GM13977 (cell line): ENCODE results near the gene ATP5PO.
"Not testable (repeated sequence)": the region's sequence is repeated elsewhere in the genome, so short reads cannot be mapped to it uniquely, and the experiment has no call there.

Source experiments
- DNase-seq: peaks from one replicate; pipeline ENCODE4 v3.0.0; 2012; ENCODE audit warnings: low spot score
- in situ Hi-C: fragments of 300-500 bp; cut with MboI; formaldehyde crosslinking; loops from one replicate; pipeline ENCODE4 v1.12.0; 2022; ENCODE audit warnings: low sequenced_read_pairs, low pct_unique_long_range_greater_than_20kb, mixed read lengths, inconsistent platforms; ENCODE audit not compliant: unreplicated experiment
- TF ChIP-seq, protein P1 (sequence below): IDR thresholded peaks from 2 replicates; pipeline ENCODE4 v1.5.1; 2012; ENCODE audit warnings: mild to moderate bottlenecking, control low read depth; ENCODE audit not compliant: insufficient read depth; ENCODE audit errors: extremely low read depth, missing control alignments

The ATP5PO gene

GRCh38 chr21:33874161-33874560, 41.4 kb downstream of the ATP5PO start:
- TF ChIP-seq, protein P1, sequence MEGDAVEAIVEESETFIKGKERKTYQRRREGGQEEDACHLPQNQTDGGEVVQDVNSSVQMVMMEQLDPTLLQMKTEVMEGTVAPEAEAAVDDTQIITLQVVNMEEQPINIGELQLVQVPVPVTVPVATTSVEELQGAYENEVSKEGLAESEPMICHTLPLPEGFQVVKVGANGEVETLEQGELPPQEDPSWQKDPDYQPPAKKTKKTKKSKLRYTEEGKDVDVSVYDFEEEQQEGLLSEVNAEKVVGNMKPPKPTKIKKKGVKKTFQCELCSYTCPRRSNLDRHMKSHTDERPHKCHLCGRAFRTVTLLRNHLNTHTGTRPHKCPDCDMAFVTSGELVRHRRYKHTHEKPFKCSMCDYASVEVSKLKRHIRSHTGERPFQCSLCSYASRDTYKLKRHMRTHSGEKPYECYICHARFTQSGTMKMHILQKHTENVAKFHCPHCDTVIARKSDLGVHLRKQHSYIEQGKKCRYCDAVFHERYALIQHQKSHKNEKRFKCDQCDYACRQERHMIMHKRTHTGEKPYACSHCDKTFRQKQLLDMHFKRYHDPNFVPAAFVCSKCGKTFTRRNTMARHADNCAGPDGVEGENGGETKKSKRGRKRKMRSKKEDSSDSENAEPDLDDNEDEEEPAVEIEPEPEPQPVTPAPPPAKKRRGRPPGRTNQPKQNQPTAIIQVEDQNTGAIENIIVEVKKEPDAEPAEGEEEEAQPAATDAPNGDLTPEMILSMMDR: no peak
- in situ Hi-C loops: no loop called here

DNA sequence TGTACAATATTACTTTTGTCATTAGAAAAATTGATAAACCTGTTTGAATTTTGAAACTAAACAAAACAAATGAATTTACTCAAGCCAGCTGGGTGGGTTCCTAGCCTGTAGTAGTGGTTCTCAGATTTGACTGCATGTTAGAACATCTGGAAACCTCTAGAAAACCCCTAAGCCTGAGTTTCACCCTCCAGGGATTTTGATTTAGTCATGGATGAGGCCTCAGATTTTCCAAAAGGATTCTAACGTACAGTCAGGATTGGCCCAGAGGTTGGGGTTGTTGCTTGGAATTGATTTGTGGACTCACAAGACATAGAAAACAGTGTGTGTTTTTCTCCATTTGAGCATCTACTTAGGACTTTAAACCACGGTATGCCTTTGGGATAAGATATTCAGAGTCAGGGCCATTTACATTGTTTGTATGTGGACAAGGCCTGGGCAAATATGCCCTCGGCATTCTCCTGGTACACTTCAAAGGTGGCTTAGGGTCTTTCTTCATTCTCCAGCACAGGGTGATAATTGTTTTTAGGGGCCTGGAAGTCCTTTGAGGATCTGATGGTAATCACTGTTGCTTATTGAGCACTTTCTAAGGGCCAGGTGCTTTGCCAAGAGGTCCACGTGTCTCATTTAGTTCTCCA, 42.6 kb downstream of the ATP5PO start:
- in situ Hi-C loops: no loop called here
- TF ChIP-seq, protein P1: no peak
- DNase-seq: no peak

More at GRCh38 chr21:33874161-33874560, 41.4 kb downstream of the ATP5PO start:
- DNase-seq: no peak

GRCh38 chr21:33871171-33871570, 44.4 kb downstream of the ATP5PO start:
- no peak for DNase-seq
- in situ Hi-C loops: no loop called here

GRCh38 chr21:33870768-33871167, 44.8 kb downstream of the ATP5PO start:
- TF ChIP-seq, protein P1: no peak
- in situ Hi-C loops: no loop called here
- no peak for DNase-seq

More at GRCh38 chr21:33871171-33871570, 44.4 kb downstream of the ATP5PO start:
- TF ChIP-seq, protein P1: no peak

- TF ChIP-seq, protein P1: no peak
- in situ Hi-C loops: no loop called here
- DNase-seq: no peak
Measured at GRCh38 chr21:33869873-33870272, 45.7 kb downstream of the ATP5PO start.

DNA sequence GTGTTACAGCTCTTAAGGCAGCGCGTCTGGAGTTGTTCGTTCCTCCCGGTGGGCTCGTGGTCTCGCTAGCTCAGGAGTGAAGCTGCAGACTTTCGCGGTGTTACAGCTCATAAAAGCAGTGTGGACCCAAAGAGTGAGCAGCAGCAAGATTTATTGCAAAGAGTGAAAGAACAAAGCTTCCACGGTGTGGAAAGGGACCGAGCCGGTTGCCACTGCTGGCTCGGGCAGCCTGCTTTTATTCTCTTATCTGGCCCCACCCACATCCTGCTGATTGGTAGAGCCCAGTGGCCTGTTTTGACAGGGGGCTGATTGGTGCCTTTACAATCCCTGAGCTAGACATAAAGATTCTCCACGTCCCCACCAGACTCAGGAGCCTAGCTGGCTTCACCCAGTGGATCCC, 47.7 kb downstream of the ATP5PO start:
- in situ Hi-C loops: not testable (repeated sequence)

DNA sequence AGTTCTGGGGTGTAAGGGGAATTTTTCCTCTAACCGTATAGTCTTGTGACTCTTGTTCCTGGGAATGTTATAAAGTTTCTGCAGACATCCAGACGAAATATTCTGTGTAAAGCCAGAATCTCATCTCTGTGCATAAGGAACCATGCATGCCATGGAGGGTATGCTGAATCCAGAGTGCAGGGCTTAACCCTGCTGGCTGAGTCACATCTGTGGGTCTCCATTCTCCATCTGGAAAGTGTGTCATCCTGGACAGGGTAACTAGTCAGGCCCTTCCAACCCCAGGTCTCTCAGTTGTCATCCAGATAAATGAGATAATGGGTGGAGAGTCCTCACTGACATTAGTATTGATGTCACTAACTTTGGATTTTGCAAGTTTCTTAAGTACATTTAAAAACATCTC, 48.8 kb downstream of the ATP5PO start:
- in situ Hi-C loops: no loop called here
- TF ChIP-seq, protein P1: no peak
- no peak for DNase-seq

More for the DNA sequence above, 47.7 kb downstream of the ATP5PO start:
- DNase-seq: not testable (repeated sequence)
